HG02943 (cell line): ENCODE results near the gene KRTAP10-11.
"Not testable (repeated sequence)": the region's sequence is repeated elsewhere in the genome, so short reads cannot be mapped to it uniquely, and the experiment has no call there.

Experiments
- ATAC-seq: cut with Tn5 transposase; IDR thresholded peaks from one replicate; pipeline ENCODE4 v1.9.1; 2021; ENCODE audit warnings: mild to moderate bottlenecking, low read depth, moderate library complexity; ENCODE audit not compliant: unreplicated experiment

KRTAP10-11 gene

DNA sequence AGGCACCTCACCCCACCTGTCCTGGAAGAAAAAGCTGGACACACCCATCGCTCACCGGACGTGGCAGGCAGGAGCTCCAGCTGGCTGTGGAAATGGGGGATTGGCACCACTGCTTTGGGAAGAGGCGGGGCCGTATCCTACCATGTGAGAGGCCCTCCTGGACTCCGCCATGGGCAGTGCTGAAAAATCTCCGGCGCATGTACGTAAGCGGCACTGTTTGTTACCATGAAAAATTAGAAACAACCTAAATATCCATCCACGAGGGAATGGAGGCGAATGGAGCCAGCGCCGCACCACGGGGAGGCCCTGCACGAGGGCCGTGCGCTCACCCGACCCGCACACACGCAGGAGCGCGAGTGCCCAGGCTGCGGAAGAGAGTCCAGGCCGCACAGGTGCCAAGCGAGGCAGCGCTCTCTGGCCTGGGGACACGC, 31.2 kb upstream of the KRTAP10-11 start:
- ATAC-seq, result no peak

- ATAC-seq, result no peak
These were observed 30.7 kb upstream of the KRTAP10-11 start for GRCh38 chr21:44615466-44615865.

GRCh38 chr21:44615911-44616590, 30.2 kb upstream of the KRTAP10-11 start:
- ATAC-seq, result no peak

GRCh38 chr21:44616591-44616926, 29.7 kb upstream of the KRTAP10-11 start:
- no peak for ATAC-seq

GRCh38 chr21:44617071-44617501, 29.1 kb upstream of the KRTAP10-11 start:
- no peak for ATAC-seq

DNA sequence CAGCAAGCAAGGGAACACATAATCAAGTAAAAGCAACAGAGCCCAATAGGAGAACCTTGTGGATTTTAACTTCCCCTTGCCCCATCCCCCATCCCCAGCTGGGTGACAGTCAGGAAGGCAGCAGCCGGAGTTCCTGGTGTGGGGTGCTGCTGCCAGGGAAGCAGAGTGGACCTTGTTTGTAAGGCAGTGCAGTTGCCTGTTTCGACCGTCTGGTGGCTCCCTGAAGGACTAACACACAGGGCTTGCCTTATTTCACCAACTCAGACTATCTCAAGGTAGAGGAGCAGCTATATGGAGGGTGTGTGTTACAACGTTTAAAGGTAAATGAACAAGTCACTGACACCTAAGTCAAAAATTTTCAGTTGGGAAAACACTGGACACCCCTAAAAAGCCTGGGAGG, 27.7 kb upstream of the KRTAP10-11 start:
- no peak for ATAC-seq

- ATAC-seq, result no peak
These were observed 27.3 kb upstream of the KRTAP10-11 start for GRCh38 chr21:44618909-44619308.

DNA sequence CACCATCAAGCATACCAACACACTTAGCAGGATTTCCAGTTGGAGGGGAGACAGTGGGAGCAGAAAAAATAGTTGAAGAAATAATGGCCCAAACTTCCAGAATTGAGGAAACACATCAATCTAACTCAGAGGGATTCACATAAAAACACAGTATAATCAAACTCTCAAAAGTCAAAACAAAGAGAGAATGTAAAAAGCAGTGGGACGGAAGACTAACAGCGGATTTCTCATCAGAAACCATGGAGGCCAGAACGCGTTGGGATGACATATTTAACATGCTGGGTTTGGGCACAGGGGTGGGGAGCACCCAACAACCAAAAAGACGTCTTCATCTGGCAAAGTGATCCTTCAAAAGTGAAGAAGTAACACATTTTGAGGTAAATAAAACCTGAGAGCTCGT, 26.3 kb upstream of the KRTAP10-11 start:
- ATAC-seq, result no peak

DNA sequence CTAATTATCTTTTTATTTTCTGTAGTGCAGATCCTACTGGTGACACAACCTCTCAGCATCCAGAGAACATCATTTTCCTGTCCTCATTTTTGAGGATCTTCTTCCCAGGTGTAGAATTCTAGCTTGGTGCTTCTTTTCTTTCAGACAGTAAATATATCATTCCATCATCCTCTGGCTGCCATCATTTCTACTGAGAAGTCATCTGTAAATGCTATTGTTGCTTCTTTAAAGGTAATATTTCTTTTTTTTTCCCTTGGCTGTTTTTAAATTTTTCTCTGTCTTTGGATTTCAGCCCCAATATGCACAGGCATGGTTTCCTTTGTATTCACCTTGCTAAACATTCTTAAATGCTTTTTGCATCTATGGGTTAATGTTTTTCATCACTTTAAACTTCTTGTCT, 22.6 kb upstream of the KRTAP10-11 start:
- ATAC-seq, result no peak

DNA sequence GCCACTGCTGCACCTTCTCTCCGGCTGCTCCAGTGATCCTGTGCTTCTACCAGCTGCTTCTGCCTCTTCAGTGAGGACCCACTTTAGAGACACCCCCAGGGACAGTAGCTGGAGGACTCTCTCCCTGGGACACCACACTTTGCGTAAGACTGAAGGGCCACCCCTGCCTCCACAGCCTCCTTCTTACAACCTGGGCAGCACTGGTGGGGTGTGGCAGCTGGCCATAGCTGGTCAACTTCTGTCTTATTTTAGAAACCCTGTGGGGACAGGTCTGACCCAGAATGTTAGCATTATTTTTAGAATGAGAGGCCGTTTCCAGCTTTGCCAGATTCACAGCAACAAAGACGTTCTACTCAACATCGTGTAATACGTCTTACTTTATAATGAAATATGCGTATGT, 20.5 kb upstream of the KRTAP10-11 start:
- ATAC-seq, result no peak

GRCh38 chr21:44626262-44626661, 20.0 kb upstream of the KRTAP10-11 start:
- ATAC-seq, result no peak

- no peak for ATAC-seq
These were observed 19.5 kb upstream of the KRTAP10-11 start, which contains the start of gene KRTAP10-9 for GRCh38 chr21:44626673-44627143. KRTAP10-9 (plus strand) TSS chr21:44627093; CDS start chr21:44627172, 79 bp downstream.

- ATAC-seq, result not testable (repeated sequence)
These were observed 18.9 kb upstream of the KRTAP10-11 start for GRCh38 chr21:44627181-44627822.

GRCh38 chr21:44627831-44628233, 18.4 kb upstream of the KRTAP10-11 start:
- ATAC-seq, result not testable (repeated sequence)

DNA sequence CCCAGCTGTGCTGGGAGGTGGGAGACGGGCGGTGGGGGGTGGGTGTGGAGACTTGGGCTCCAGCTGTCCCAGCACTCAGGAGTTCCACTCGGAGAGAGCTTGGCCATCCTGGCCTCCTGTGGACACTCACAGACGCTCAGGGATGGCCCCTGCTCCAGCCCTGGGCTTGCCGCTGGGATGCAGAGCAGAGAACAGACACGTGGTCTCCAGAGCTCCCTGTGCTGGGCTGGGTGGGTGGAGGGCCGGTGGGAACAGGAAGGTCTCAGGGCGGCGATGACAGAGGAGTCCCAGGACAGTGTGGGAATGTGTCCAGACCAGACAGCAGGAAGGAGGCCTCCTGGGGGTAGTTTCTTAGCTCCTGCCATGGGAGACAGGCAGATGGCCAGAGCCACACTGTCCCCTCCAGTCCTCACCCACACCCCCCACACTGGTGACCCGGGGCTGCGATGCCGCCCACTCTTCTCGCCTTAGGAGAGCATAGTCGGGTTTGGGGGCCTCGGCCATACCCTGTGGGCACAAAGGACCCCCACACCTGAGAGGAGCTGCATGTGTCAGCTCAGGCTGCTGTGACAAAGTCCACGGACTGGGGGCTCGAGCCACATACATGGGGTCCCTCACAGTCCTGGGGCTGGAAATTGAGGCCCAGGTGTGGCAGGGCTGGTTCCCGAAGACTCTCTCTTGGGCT, 17.4 kb upstream of the KRTAP10-11 start:
- no peak for ATAC-seq

- ATAC-seq, result no peak
These were observed 15.8 kb upstream of the KRTAP10-11 start for GRCh38 chr21:44630440-44630839.

DNA sequence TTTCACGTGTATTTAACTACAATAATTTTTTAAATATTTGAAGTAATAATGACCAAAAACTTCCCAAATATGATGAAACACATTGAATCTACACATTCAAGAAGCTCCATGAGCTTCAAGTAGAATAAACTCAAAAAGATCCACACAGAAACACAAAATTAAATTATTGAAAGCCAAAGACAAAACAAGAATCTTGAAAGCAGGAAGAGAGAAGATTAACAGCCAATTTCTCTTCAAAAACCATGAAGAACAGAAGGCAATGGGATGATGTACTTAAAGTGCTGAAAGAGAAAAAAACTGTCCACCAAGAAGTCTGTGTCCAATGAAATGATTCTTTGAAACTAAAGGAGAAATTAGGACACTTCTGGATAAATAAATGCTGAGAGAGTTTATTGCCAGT, 14.1 kb upstream of the KRTAP10-11 start:
- ATAC-seq, result no peak

GRCh38 chr21:44636209-44637017, 9.8 kb upstream of the KRTAP10-11 start:
- no peak for ATAC-seq

- no peak for ATAC-seq
These were observed 9.0 kb upstream of the KRTAP10-11 start, which contains the start of gene KRTAP10-10 for GRCh38 chr21:44637018-44637850. KRTAP10-10 (plus strand) TSS chr21:44637356; CDS start chr21:44637418, 62 bp downstream.
